Measurements from ENCODE around the gene KNSTRN. TPM values are rescaled to one million over a fixed set of nuclear protein-coding genes. Genes with fewer than 3 reads are reported as not detected.

KNSTRN gene
- total RNA-seq, 1 donor from 2014 or later = 22.4 TPM

DNA sequence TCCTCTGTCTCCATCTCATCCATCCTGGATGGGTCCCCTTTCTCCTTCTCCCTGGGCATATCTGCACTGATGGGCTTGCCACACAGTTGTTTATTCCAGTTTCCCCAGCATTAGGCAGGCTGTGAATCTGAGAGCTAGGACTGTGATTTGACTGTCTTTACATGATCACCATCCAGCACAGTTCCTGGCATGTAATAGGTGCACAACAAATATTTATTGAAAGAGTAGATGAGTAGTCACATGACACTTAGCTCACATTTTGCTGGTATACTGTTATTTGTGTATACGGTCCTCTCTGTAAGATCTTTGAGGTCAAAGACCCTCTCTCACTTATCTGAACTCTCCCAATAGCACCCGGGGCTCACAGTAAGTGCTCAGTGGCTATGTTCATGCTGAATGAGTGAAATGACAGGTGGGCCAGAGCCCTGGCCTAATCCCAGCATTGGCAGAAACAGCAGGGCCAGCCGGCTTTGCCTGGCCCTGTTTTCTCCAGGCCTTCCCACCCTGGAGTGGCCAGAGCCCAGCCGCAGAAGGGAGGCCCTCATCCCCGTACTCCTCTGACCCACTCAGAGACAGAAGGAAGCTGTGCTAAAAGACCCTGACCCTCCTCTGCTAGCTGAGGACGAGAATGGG is 42.1 kb downstream of the KNSTRN start:
- no peak for DNase-seq (ENCODE audit: low spot score in 2 of 2)
- FAIRE-seq = no peak

DNA sequence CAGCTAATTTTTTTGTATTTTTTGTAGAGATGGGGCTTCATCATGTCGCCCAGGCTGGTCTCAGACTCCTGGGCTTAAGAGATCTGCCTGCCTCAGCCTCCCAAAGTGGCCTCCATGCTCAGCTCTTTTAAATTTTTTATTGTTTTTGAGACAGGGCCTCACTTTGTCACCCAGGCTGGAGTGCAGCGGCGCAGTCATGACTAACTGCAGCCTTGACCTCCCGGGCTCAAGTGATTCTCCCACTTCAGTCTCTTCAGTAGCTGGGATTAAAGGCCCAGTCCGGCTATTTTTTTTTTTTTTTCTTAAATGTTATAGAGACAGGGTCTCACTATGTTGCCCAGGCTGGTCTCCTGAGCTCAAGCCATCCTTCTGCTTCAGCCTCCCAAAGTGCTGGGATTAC is 43.2 kb downstream of the KNSTRN start:
- FAIRE-seq = no peak

DNA sequence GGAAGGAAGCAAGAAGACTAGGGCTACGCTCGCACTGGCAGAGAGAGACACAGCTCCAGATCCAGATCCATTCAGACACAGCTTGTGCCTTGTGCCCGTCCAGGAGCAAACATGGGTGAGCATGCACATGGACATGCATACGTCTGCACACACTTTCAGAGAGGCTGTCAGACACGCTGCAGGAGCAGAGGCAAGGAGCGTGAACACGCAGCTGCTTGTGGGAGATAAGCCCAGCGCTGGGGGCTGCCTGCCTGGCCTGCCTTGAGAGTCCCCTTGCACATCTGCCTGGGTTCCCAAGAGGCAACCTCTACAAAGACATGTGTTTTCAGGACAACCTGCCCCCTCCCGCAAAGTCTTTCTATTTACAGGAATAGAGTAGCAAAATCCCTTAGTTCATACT is 44.7 kb downstream of the KNSTRN start:
- FAIRE-seq = no peak
- DNase-seq (ENCODE audit: low spot score in 2 of 2) = no peak

More for the DNA sequence above, 43.2 kb downstream of the KNSTRN start:
- DNase-seq (ENCODE audit: low spot score in 2 of 2) = no peak

DNA sequence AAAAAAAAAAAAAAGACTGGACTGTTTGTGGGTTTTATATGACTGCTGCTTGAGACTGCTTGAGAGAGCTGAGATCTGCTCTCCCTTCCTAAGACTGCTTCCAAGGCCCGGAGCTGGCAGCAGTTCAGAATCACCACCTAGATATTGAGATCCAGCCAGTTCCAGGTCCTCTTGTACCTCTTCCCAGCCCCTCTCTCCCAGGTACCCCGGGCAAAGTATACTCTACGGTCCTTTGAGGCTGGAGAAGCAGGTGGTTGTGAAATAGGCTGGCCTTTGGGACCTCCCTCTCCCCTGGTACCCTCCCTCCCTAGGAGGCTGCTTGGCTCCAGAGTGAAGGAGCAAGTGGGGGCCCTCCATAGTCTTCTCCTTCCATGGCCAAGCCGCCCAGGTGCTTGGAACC is 45.7 kb downstream of the KNSTRN start:
- FAIRE-seq = no peak
- DNase-seq (ENCODE audit: low spot score in 2 of 2) = no peak

DNA sequence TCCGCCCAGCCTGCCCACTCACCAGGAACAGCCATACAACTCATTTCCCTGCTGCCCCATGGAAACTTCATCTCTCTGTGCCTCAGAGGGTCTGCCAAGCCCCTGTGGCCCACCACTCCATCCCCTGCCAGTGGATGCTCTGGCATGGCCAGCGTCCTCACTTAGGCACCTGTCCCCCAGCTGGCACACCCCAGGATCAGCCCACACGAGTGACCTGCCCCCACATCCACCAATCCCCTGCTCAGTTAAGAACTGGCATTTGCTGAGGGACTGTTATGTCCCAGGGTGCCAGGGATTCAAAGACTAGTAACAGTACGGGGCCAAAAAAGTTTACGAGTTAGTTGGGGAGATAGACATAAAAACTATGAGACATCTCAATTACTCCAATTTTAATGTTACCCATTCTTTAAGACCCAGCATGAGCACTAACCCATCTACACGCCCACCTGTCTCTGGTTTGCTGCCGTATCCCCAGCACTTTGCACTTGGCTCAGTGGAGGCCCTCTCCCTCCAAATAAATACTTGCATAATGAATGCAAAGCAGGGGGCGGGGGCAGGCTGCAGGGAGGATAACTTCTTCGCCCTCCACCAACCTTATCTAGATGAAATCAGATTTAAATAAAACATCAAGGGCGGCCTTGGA is 46.7 kb downstream of the KNSTRN start:
- no peak for DNase-seq (ENCODE audit: low spot score in 2 of 2)

DNA sequence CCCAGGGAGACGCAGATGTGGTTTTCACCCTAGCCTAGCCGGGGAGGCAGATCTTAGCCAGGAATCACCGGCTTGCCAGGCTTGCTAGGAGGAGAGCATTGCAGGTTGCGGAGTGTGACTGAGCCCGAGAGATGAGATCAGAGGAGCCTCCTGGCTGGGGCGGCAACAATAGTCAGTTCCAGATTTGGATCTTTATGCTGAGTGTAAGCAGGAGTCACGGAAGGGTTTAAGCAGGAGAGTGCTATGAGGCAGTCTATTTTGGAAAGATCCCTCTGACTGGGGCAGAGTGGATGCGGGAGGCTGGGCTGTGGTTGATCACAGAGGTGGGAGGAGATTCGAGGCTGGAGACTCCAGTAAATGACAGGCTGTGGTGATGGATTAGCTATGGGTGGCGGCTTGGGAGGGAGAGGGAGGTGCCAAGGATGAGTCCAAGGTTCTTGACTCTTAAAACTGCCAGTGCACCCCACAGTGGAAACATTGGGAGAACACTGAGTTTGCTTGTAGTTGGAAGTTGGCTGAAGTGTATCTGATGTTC is 47.8 kb downstream of the KNSTRN start:
- FAIRE-seq = no peak
- no peak for DNase-seq (ENCODE audit: low spot score in 2 of 2)

More for the DNA sequence above, 46.7 kb downstream of the KNSTRN start:
- FAIRE-seq = no peak

DNA sequence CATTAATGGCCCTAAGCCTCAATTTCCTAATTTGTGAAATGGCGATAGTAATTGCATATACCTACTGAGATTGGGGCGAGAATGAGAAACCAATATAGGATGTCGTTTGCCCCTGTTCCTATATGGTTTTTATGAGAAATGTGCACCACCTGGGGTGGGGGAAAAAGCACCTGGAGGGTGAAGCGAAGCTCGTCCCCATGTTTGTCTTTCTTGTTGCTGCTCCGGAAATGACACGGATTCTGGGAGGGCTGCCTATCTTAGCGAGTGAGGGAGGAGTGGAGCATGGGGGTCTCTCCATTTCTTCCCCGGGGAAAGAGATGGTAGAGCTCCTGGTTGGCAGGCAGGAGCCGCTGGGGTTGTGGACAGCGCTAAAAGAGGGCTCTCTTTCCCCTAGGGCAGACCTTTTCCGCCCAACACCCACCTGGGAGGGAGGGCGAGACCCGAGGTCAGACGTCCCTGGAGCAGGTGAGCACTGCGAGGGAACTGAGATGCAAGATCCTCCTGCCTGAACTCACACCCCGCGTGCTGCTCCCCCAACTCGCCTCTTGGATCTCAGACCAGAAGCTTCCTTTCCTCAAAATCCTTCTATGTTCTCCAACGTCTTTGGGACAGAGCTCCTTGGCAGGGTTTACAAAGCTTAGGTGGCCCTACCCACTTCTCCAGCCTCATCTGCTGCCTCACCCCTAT is 52.6 kb downstream of the KNSTRN start:
- no peak for FAIRE-seq
- DNase-seq (ENCODE audit: low spot score in 2 of 2) = no peak

DNA sequence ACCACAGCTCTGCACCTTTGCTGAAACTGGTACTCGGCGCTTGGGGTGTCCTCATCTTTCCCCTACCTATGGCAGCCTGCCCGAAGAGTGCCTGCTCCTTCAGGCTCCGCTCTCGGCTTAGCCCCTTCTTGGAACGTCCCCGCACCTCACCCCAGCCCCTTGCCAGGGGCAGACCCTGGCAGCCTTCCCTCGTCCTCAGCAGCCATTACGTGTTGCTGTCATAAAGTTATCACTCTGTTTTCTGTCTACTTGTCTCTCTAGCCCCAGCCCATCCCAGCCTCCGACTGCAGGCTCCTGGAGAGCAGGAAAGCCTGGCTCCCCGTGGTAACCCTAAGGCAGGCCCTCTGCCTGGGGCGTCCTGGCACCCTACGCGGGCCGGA is 53.2 kb downstream of the KNSTRN start:
- DNase-seq (ENCODE audit: low spot score in 2 of 2) (no peak), FAIRE-seq (no peak)

DNA sequence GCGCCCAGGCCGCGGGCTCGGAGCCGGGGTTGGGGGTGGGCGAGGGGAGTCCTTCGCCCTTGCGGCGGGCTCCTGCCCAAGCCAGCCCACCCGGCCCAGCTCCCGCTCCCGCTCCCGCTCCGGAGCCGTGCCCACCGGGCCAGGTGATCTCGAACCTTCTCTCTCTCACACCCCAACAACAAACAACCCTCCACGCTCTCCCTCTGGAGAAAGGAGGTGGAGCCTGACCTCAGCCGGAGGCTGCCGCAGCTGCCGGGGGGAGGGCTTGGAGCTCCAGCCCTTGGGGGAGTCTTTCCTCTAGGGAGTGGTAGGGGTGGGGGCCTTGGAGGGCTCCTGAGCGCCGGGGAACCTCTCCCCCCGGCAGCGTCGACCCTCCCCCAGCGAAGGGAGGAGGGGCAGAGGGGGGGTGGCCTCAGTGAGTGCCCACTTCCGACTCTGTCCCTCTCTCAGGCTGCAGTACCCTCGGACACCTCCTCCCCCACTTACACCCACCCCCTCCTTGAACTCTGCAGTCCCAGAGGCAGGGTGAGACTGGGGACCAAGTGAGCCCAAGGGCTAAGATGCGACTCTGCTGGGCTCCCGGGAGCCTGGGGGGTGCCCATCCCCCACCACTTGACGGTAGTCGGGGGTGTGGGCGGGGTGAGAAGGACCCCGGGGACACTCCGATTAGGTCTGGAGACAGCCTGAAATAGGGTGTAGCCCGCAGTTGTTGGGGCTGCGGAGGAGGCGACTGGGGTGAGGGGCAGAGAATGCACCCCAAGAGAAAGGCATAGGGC is 53.8 kb downstream of the KNSTRN start:
- FAIRE-seq (no peak), DNase-seq (ENCODE audit: low spot score in 2 of 2) (peak in 1 of 2 donors; percentile 76)

DNA sequence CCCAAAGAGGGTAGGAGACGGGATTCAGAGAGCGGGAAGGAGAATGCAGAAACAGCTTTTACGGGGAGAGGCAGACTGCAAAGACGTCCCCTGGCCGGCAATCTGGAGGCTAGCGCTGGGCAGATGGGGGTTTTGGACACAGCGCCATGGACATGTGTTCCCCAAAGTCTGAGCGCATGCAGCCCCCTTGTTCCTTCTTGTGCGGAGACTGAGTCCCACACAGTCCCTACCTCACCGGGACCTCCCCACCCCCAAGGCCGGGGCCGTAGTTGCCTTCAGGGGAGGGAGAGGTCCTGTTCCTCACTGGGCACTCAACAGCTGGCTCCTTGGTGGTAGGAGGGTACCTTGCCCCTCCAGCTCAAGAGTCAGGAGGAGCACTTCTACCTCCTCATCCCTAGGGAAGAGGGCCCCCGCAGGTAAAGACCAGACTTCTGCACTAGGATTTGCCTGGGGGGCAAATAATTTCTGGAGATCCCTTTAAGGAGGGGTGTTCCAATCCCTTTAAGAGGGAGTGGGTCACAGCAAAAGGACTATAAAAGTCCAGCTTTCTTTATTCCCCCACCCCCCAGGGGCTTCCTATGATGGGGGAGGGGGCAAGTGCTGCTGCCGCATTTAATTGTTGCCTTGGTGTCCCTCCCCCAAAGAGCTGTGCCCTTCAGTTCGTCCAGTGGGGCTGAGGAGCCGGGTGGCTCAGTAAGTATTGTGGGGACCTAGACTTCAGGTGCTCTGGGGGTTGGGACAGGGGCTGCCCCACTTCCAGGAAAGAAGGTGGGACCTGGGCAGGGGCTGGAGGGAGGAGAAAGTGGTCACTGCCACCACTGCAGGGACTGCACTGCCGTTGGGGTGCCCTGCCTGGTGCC is 54.6 kb downstream of the KNSTRN start:
- FAIRE-seq (no peak), DNase-seq (ENCODE audit: low spot score in 2 of 2) (no peak)

DNA sequence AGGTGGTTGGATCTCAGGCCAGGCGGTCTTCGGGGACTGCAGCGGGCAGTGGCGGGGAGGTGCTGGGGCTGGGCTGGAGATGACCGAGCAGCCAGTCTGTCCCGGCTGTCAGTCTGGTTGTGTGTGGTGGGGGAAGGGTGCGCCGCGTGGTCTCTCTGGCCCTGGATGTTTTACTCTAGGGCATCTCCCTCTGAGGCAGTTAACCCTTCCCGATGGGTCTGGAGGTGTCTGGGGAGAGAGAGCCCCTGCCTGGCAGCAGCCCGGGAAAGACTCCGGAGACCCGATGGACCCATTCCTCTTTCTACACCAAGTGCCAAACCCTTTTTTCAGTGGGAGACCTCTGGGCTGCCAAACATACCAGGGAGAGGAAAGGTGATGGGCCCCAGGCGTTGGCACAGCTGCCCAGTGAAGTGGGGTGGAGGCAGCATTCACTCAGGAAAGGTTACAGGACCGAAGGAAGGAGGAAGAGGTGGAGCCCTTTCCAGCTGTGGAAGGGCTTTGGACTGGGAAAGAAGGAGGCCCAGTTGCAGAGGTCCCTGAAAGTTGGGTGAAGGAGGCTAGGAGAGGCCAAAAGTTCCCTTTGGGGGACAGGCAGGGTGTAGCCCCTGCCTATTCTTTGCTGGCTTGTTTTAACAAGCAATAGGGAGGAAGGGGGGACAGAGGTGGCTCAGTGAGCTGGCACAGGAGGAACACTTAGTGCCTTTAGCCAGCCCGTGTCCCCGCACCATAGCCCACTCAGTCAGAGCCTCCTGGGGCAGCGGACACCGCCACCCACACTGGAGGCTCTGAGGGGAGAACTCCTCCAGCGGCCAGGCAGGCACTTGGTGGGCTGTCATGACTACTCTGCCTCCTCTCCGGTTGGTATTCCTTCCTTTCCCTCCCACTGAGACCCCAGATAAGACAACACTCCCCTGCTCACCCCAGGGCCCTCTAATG is 55.5 kb downstream of the KNSTRN start:
- DNase-seq (ENCODE audit: low spot score in 2 of 2) = no peak
- FAIRE-seq = no peak

DNA sequence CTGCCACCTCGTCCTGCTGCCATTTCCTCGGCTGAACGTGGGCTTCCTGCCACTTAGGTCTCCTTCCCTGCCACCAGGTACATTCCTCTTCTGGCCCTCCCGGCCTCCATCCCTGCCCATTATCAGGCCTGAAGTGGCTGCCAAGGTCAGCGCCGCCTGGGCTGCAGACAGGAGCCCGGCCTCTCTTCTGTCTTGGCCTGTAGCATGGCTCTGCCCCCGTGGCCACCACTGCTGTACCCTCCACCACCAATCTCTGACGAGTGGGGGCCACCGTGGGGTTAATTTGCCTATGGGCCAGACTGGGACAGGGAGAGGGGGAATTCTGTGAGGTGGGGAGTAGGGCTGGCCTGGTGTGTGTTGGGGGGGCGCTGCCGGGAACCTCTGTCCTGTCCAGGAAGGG is 56.2 kb downstream of the KNSTRN start:
- FAIRE-seq = no peak
- DNase-seq (ENCODE audit: low spot score in 2 of 2) = no peak

DNA sequence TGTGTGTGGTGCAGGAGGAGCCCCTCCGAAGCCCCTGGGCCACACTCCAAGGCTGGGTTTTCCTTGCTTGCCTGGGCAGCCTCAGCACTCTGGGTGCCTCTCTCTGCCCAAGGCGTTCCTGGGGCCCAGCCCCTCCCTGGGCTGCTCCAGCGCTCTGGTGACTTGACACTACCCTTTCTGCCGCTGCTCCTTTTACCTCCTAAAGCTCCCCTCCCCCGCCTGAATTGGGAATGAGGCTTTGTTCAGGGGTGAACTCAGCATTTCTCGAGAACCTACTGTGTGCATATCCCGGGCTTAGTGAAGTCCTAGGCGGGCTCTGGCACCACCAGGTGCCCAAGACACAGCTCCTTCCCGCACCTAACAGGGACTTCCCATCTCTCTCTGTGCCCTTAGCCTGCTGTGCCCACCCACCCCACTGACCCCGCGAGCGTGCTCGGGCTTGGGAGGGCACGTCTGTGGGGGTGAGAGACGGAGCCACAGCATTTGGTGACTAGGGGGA is 57.0 kb downstream of the KNSTRN start:
- DNase-seq (ENCODE audit: low spot score in 2 of 2) (no peak), FAIRE-seq (no peak)

DNA sequence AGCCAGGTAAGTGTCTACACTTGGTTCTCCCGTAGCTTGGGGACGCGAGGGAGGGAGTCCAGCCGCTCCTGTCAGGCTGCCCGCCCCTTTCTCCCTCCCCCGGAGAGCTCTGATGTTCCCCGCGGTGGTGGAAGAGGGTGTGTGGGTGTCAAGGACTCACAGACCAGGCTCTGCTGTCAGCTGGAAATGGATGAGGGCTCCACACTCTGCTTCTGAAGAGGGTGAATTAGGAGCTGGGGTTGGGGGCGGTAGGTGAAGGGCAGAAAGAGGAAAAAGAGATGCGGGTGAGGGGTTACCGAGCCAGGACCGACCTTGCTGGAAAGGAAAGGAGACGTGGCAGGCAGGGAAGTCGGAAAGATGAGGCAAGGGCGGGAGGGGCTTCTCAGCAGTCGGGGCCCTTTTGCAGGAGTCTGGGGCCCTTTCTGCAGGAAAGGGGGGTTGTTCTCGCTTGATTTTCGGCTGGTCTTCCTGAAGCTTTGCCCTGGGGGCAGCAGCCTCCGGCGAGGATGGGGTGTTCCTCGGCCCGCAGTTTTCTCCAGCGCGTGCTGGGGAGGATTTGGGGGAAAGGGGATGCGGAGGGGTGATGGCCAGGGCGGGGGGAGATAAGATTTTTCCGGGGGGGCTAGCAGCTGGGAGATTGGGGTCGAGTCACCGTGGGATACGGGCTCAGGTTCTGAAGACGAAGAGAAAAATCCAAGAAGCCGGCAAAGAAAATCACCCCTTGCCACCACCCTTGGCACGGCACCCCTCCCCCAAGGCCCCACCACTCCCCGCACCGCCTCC is 57.6 kb downstream of the KNSTRN start:
- DNase-seq (ENCODE audit: low spot score in 2 of 2) (peak in 1 of 2 donors; percentile 57), FAIRE-seq (no peak)

DNA sequence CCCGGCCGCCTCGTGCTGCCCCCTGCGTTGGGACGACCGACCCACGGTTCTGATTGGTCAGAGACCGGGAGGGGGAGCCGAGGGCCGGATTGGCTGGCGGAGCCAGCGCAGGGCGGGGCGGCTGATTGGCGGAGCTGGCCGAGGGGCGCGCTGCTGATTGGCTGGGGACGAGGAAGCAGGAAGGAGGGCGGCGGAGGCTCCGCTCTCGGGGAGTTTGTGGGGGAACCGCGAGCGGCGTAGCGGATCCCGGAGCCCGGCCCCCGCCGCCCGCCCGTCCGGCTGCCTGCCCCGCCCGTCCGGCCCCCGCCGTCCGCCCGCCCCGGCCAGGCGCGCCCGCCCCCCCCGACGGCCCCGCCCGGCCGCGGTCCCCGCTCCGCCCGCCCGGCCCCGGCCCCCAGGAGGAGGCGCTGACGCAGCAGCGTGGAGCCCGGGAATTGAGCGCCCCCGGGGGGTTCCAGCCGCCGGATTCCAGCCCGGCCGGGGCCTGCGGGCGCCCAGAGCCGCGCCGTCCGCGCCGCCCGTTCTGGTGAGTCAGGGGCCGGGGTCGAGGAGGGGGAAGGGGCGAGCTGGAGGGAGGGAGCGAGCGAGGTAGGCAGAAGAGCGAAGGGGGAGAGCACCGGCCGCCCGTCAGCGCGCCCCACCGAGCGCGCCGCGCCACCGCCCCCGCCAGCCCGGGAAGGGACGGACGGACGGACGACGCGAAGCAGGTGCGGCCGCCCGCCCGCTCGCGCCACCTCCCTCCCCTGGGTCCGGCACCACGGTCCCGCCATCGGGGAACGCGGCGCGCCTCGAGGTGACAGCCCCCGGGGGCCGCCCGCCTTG is 58.4 kb downstream of the KNSTRN start, which contains the start of gene BAHD1:
TSS of gene BAHD1 (plus strand) at position 211 of the 822 bp plus-strand sequence. CDS start 17,512 bp downstream, outside the sequence.
- DNase-seq (ENCODE audit: low spot score in 2 of 2) (peak; percentile 100), FAIRE-seq (no peak)

DNA sequence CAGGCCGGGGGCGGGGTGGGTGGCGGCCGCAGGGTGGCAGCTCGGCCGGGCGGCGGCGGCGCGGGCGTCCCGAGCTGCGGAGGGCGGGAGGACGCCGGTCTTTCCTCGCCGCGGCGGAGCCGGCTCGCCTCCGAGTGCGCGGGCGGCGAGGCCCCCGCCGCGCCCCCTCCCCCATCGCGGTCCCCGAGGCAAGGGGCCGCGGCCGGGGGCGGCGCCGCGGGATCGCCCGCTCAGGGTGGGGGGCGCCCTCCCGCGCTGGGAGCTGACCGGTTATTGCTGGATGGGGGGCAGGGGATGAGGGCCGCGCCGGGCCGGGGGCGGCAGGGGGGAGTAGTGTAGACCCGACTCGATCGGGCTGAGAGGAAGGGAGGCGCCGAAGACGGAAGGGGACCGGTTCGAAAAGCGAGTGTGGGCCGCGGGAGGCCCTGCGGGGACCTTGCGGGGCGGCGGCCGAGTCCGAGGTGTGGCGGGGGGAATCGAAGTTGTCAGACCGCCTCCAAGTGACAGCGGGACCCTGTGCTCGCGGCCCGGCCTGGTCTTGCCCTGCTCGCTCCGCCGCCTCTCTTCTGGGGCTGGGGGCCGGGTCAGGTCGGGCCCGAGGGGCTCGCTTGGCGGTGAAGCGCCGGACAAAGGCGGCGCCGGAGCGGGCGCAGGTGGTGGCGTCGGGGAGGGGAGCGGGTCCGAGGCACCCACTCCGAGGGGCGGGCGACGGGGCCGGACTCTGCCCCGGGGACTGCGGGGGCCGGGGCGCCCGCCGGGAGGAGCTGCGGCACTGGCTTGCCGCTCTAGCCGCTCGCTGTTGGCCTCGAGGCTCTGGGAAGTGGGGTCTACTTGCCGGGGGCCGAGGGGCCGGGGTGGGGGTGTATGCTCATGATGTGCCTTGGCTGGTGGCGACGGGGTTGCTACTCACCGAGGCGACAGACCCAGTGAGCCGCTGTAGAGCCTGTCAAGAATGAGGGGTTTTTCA is 59.3 kb downstream of the KNSTRN start:
- no peak for FAIRE-seq
- DNase-seq (ENCODE audit: low spot score in 2 of 2) = no peak
